HepG2 (cell line): ENCODE data around the gene SULT1C4. TPM values are rescaled to one million over a fixed set of nuclear protein-coding genes. Genes with fewer than 3 reads are reported as not detected.
A peak's percentile ranks its signal among the peaks of the same experiment; 100 is the strongest.

ENCODE experiments used
- ATAC-seq: fragments of 200-7000 bp; cut with Tn5 transposase; 3 replicates; pipeline ENCODE4 v1.9.1; 2020; ENCODE audit warnings: mild to moderate bottlenecking, moderate library complexity
- BruUV-seq: library from RNA; stranded (reverse); fragments of 400-500 nt; replicated peaks from 2 replicates; lab custom pipeline; 2021; lab: Mats Ljungman, UMichigan
- CTCF ChIA-PET: fragments of 300-600 bp; formaldehyde crosslinking; extraction: SDS; loops from one replicate; lab custom pipeline; 2021; ENCODE audit warnings: low total read pairs, inconsistent platforms, low intra/inter-chr PET ratio; lab: Yijun Ruan, JAX
- POLR2A ChIA-PET: fragments of 350-600 bp; sonication (Branson Sonifier 250); formaldehyde crosslinking; loops from one replicate; lab custom pipeline; 2020; ENCODE audit warnings: antibody characterized with exemption, inconsistent platforms; lab: Yijun Ruan, JAX
- DNase-seq: peaks from one replicate; pipeline ENCODE4 v3.0.0-alpha.2; 2015; ENCODE audit warnings: low spot score
- FAIRE-seq: peaks from 3 replicates; lab custom pipeline; 2011; peaks lifted over from hg19 to GRCh38; lab: Jason Lieb, UNC
- H2AFZ ChIP-seq: one replicate; pipeline ENCODE4 v1.6.1; 2011; ENCODE audit warnings: low read length, inconsistent platforms
- H3K27ac ChIP-seq: fragments of 300-600 bp; 3 replicates; pipeline ENCODE4 v1.8.0; 2011; ENCODE audit warnings: mixed run types, mild to moderate bottlenecking, mixed read lengths, low read length, inconsistent platforms; ENCODE audit not compliant: insufficient read depth; ENCODE audit errors: extremely low read length
- H3K27me3 ChIP-seq, 2 experiments: fragments of 200-600 bp in 1 of 2; 2 replicates in 1 of 2; 3 replicates in 1 of 2; pipeline versions ENCODE4 v1.6.0 to v1.8.0; 2011; ENCODE audit warnings: low read length in 2 of 2, mild to moderate bottlenecking in 2 of 2, moderate library complexity in 2 of 2, inconsistent platforms in 1 of 2; ENCODE audit not compliant: insufficient read depth in 2 of 2, control insufficient read depth in 1 of 2
- H3K36me3 ChIP-seq, 2 experiments: fragments of 200-600 bp in 1 of 2; replicated peaks in 1 of 2; 2 replicates in 1 of 2; 3 replicates in 1 of 2; pipeline versions ENCODE4 v1.5.1 to v1.8.0; 2011; ENCODE audit warnings: low read length in 2 of 2, inconsistent platforms in 1 of 2; ENCODE audit not compliant: insufficient read depth in 2 of 2, control insufficient read depth in 1 of 2
- H3K4me1 ChIP-seq: 2 replicates; pipeline ENCODE4 v1.5.1; 2012; ENCODE audit warnings: low read length, inconsistent platforms; ENCODE audit not compliant: insufficient read depth
- H3K4me2 ChIP-seq: 2 replicates; pipeline ENCODE4 v1.6.0; 2011; ENCODE audit warnings: low read depth, low read length, inconsistent platforms
- H3K4me3 ChIP-seq, 3 experiments: fragments of 200-600 bp in 1 of 3; sonication (generic), shearing (Covaris generic) in 1 of 3; replicated peaks in 1 of 3; 2 replicates each; pipeline ENCODE4 v1.5.1; 2011 to 2016; ENCODE audit warnings: low read length in 3 of 3, inconsistent platforms in 2 of 3, low read depth in 2 of 3, mild to moderate bottlenecking in 2 of 3, control low read depth in 1 of 3, mixed read lengths in 1 of 3; ENCODE audit not compliant: insufficient read depth in 1 of 3
- H3K79me2 ChIP-seq: one replicate; pipeline ENCODE4 v1.6.1; 2011; ENCODE audit warnings: low read length, inconsistent platforms; ENCODE audit not compliant: insufficient read depth
- H3K9ac ChIP-seq: 2 replicates; pipeline ENCODE4 v1.6.0; 2011; ENCODE audit warnings: mild to moderate bottlenecking, low read depth, low read length, inconsistent platforms; ENCODE audit not compliant: insufficient read depth
- H3K9me3 ChIP-seq: 2 replicates; pipeline ENCODE4 v1.5.1; 2012; ENCODE audit warnings: mild to moderate bottlenecking, low read length
- H4K20me1 ChIP-seq: 2 replicates; pipeline ENCODE4 v1.6.0; 2011; ENCODE audit warnings: inconsistent platforms, mild to moderate bottlenecking, low read length, moderate library complexity; ENCODE audit not compliant: insufficient read depth
- ARID5B ChIP-seq: IDR thresholded peaks from 2 replicates; pipeline ENCODE4 v1.4.0; 2020; ENCODE audit warnings: mild to moderate bottlenecking, missing genetic modification reagents
- ATRX ChIP-seq: sonication (generic); formaldehyde crosslinking; IDR thresholded peaks from 2 replicates; pipeline ENCODE4 v1.4.0; 2020; ENCODE audit warnings: missing genetic modification reagents, borderline replicate concordance
- GATAD2A ChIP-seq: IDR thresholded peaks from 2 replicates; pipeline ENCODE4 v1.6.1; 2016
- IRF2 ChIP-seq: IDR thresholded peaks from 2 replicates; pipeline ENCODE4 v1.6.1; 2018; ENCODE audit warnings: missing genetic modification reagents, missing compliant biosample characterization
- NKX3-1 ChIP-seq: sonication (generic); formaldehyde crosslinking; IDR thresholded peaks from 2 replicates; pipeline ENCODE4 v1.5.0; 2020; ENCODE audit warnings: missing genetic modification reagents
- RNF219 ChIP-seq: sonication (generic); formaldehyde crosslinking; IDR thresholded peaks from 2 replicates; pipeline ENCODE4 v1.5.0; 2020; ENCODE audit warnings: mild to moderate bottlenecking, missing genetic modification reagents
- SOX5 ChIP-seq: IDR thresholded peaks from 2 replicates; pipeline ENCODE4 v1.6.1; 2016; ENCODE audit warnings: borderline replicate concordance
- SP140L ChIP-seq: sonication (generic); formaldehyde crosslinking; IDR thresholded peaks from 2 replicates; pipeline ENCODE4 v1.4.0; 2020; ENCODE audit warnings: missing genetic modification reagents, borderline replicate concordance
- TEAD3 ChIP-seq: optimal IDR thresholded peaks from 2 replicates; pipeline ENCODE3; 2016; ENCODE audit warnings: borderline replicate concordance
- ZNF138 ChIP-seq: sonication (generic); formaldehyde crosslinking; IDR thresholded peaks from 2 replicates; pipeline ENCODE4 v1.5.0; 2020; ENCODE audit warnings: mild to moderate bottlenecking, low read depth, missing genetic modification reagents
- ZNF772 ChIP-seq: sonication (generic); formaldehyde crosslinking; IDR thresholded peaks from 2 replicates; pipeline ENCODE4 v1.5.0; 2020; ENCODE audit warnings: mild to moderate bottlenecking, missing genetic modification reagents
- WGBS: methylation state at CpG from one replicate; pipeline ENCODE4 v1.1.6; 2017; ENCODE audit warnings: low lambda C conversion rate; 5-methylcytosine and 5-hydroxymethylcytosine counted together
- in situ Hi-C: cut with HindIII; loops from 2 replicates; pipeline ENCODE4 v1.10.0; 2017; ENCODE audit warnings: low pct_unique_long_range_greater_than_20kb; ENCODE audit not compliant: extremely low pct_ligation_motif_present
- intact Hi-C: fragments of 100-400 bp; cut with micrococcal nuclease; formaldehyde crosslinking; loops from one replicate; pipeline ENCODE4 v1.10.0; 2022; ENCODE audit not compliant: unreplicated experiment
- polyA plus RNA-seq, 8 experiments: library from polyadenylated mRNA; depleted of rRNA in 3 of 8; stranded (reverse) in 7 of 8; unstranded in 1 of 8; fragments of >200 nt; fragmentation: Illumina TruSeq in 4 of 8; extraction: Trizol in 4 of 8; gene quantifications; 2 replicates each; pipeline versions ENCODE4 v1.2.1 to v1.2.3, GENCODE V29; 2011 to 2016; ENCODE audit warnings: low read depth in 4 of 8, missing spikeins in 1 of 8, mixed read lengths in 1 of 8; ENCODE audit not compliant: insufficient read depth in 1 of 8
- total RNA-seq, 5 experiments: library from RNA; depleted of rRNA; stranded (reverse); fragments of >200 nt; fragmentation: Illumina TruSeq; extraction: Trizol; gene quantifications; 2 replicates each; pipeline ENCODE4 v1.2.3, GENCODE V29; 2016; ENCODE audit warnings: low read depth in 1 of 5

SULT1C4 gene
- total and polyA plus RNA-seq, 2 of the 13 experiments (the other 11 are each of a cell fraction or from before 2014, with no cell fraction given): 1.3 to 8.6 TPM

GRCh38 chr2:108392029-108392428 is 14.3 kb downstream of the SULT1C4 start:
- Histone ChIP-seq H2AFZ (no peak overlapping the region), H4K20me1 (no peaks in the 10 kb centered on the region), H3K36me3 (no peaks in the 10 kb centered on the region), H3K27me3 (no peaks in the 10 kb centered on the region), H3K4me1 (peaks cover 16% of the 10 kb centered on the region), H3K4me2 (0 out of 2 replicates have a peak overlapping the region, but pooled peaks have one; percentile 10), H3K4me3 (no peak overlapping the region), H3K9ac (no peak overlapping the region), H3K79me2 (no peaks in the 10 kb centered on the region), H3K9me3 (peaks cover 10% of the 10 kb centered on the region), H3K27ac (no peak overlapping the region)
- in situ Hi-C loops: no loop called here
- POLR2A ChIA-PET: interaction anchor here (1.0 kb wide), 1 partner anchor 15 kb away, joined by 3 read pairs; the partner anchor contains the start of gene SULT1C4
- BruUV-seq: no TSS peak
- peak; percentile 52 for DNase-seq
- no peak for TF ChIP-seq ZNF772 (CRISPR knock-in tag)
- 0 out of 2 replicates have a peak, but pooled peaks have one; percentile 11 for TF ChIP-seq ARID5B
- TF ChIP-seq RNF219 (CRISPR knock-in tag): no peak
- TF ChIP-seq NKX3-1 (CRISPR knock-in tag): no peak
- TF ChIP-seq ZNF138: no peak
- TF ChIP-seq SOX5 (CRISPR knock-in tag): 0 out of 2 replicates have a peak, but pooled peaks have one; percentile 22
- no peak for TF ChIP-seq SP140L (CRISPR knock-in tag)
- no peak for TF ChIP-seq ATRX (CRISPR knock-in tag)
- TF ChIP-seq IRF2 (CRISPR knock-in tag): no peak
- TF ChIP-seq GATAD2A (CRISPR knock-in tag): 0 out of 2 replicates have a peak, but pooled peaks have one; percentile 16
- peak; percentile 37 for TF ChIP-seq TEAD3
- no peak for FAIRE-seq
- CTCF ChIA-PET: no interaction called here
- ATAC-seq: peak; percentile 76
- 17% methylated on average over 1 of the region's 1 CpG for whole genome bisulfite sequencing
- intact Hi-C loops: loop anchor here (10.0 kb wide), 1 partner anchor 177 kb away; no protein-coding TSS in a partner anchor
